Measurements from ENCODE around the gene GALNT4.

DNA sequence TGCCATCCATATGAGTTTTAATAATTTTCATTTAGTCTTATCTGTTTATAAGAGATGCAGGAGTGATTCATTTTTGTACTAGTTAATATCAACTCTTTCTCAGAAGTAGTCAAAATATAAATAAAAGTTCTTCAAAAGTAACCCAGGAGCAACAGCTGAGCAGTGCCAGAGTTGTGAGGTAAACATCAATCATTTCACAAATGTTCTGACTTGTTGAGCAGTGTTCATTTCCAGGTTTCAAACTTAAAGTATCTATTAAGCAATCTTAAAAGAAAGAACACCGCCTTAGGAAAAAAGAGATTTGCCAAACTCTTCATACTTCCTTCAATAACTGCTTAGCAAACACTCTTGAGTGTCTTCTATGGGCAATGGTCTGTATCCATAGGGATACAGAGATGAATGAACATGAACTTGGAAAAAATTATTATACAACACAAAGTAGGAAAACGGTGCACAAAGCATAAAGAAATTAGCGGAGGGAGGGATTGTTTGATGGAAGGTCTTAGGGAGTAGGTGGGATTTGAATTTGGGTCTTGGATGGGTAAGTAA is 43.2 kb upstream of the GALNT4 start:
- no peak for TF ChIP-seq POLR2A (IDR thresholded peaks at IDR 0.05)
- TF ChIP-seq, protein P1, sequence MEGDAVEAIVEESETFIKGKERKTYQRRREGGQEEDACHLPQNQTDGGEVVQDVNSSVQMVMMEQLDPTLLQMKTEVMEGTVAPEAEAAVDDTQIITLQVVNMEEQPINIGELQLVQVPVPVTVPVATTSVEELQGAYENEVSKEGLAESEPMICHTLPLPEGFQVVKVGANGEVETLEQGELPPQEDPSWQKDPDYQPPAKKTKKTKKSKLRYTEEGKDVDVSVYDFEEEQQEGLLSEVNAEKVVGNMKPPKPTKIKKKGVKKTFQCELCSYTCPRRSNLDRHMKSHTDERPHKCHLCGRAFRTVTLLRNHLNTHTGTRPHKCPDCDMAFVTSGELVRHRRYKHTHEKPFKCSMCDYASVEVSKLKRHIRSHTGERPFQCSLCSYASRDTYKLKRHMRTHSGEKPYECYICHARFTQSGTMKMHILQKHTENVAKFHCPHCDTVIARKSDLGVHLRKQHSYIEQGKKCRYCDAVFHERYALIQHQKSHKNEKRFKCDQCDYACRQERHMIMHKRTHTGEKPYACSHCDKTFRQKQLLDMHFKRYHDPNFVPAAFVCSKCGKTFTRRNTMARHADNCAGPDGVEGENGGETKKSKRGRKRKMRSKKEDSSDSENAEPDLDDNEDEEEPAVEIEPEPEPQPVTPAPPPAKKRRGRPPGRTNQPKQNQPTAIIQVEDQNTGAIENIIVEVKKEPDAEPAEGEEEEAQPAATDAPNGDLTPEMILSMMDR (IDR thresholded peaks at IDR 0.05), result no peak

Data from right lobe of liver (tissue), 4 donors.